Neural progenitor cell (in vitro differentiated cells): Measurements from ENCODE around the gene CCS. TPM values are rescaled to one million over a fixed set of nuclear protein-coding genes. Genes with fewer than 3 reads are reported as not detected.
A peak's percentile ranks its signal among the peaks of the same experiment; 100 is the strongest.

Experiments
- DNase-seq: peaks from one replicate; pipeline ENCODE4 v3.0.0-alpha.2; 2016; ENCODE audit warnings: low spot score
- H2AFZ ChIP-seq: fragments of 200-600 bp; sonication (generic); replicated peaks from 2 replicates; pipeline ENCODE4 v1.6.1; 2016; ENCODE audit warnings: antibody characterized with exemption
- H3F3A ChIP-seq: fragments of 200-600 bp; sonication (generic); 2 replicates; pipeline ENCODE4 v1.6.1; 2016; ENCODE audit warnings: antibody characterized with exemption, low read depth
- H3K27ac ChIP-seq: fragments of 200-600 bp; sonication (generic); 2 replicates; pipeline ENCODE4 v1.5.1; 2016; ENCODE audit warnings: mild to moderate bottlenecking
- H3K27me3 ChIP-seq: fragments of 200-600 bp; sonication (generic); 2 replicates; pipeline ENCODE4 v1.6.1; 2016; ENCODE audit warnings: mild to moderate bottlenecking, moderate library complexity
- H3K36me3 ChIP-seq: fragments of 200-600 bp; sonication (generic); 2 replicates; pipeline ENCODE4 v1.5.1; 2016
- H3K4me1 ChIP-seq: fragments of 200-600 bp; sonication (generic); 2 replicates; pipeline ENCODE4 v1.6.1; 2016; ENCODE audit warnings: mixed run types
- H3K4me2 ChIP-seq: fragments of 200-600 bp; sonication (generic); 2 replicates; pipeline ENCODE4 v1.6.1; 2016
- H3K4me3 ChIP-seq: fragments of 200-600 bp; sonication (generic); 2 replicates; pipeline ENCODE4 v1.5.1; 2016
- H3K79me2 ChIP-seq: fragments of 200-600 bp; sonication (generic); 2 replicates; pipeline ENCODE4 v1.6.1; 2016; ENCODE audit warnings: low read depth
- H3K9ac ChIP-seq: fragments of 200-600 bp; sonication (generic); 2 replicates; pipeline ENCODE4 v1.6.1; 2016
- H3K9me3 ChIP-seq: fragments of 200-600 bp; sonication (generic); 2 replicates; pipeline ENCODE4 v1.5.1; 2016; ENCODE audit warnings: low read depth
- H4K20me1 ChIP-seq: fragments of 200-600 bp; sonication (generic); 2 replicates; pipeline ENCODE4 v1.6.1; 2016; ENCODE audit warnings: low read depth
- H3K27ac Mint-ChIP-seq: 3 replicates; pipeline ENCODE4 v1.8.0; 2021; ENCODE audit warnings: mixed read lengths
- H3K27me3 Mint-ChIP-seq: 2 replicates; pipeline ENCODE4 v1.8.0; 2022; ENCODE audit warnings: low read depth, mild to moderate bottlenecking, inconsistent platforms, moderate library complexity, mixed read lengths; ENCODE audit not compliant: insufficient read depth
- H3K36me3 Mint-ChIP-seq: 3 replicates; pipeline ENCODE4 v1.8.0; 2021; ENCODE audit warnings: mixed read lengths
- H3K4me1 Mint-ChIP-seq: 3 replicates; pipeline ENCODE4 v1.8.0; 2021; ENCODE audit warnings: mixed read lengths
- H3K4me3 Mint-ChIP-seq: 3 replicates; pipeline ENCODE4 v1.8.0; 2021; ENCODE audit warnings: mild to moderate bottlenecking, moderate library complexity, mixed read lengths
- H3K9me3 Mint-ChIP-seq: 3 replicates; pipeline ENCODE4 v1.8.0; 2020; ENCODE audit warnings: mixed read lengths
- CTCF ChIP-seq: fragments of 200-600 bp; sonication (generic); IDR thresholded peaks from 2 replicates; pipeline ENCODE4 v1.5.1; 2017; ENCODE audit warnings: antibody characterized with exemption, mild to moderate bottlenecking
- EZH2 ChIP-seq: fragments of 200-600 bp; sonication (generic); IDR thresholded peaks from 2 replicates; pipeline ENCODE4 v1.6.1; 2017; ENCODE audit warnings: antibody characterized with exemption, mild to moderate bottlenecking, moderate library complexity
- EZH2phosphoT487 ChIP-seq: fragments of 200-600 bp; sonication (generic); IDR thresholded peaks from 2 replicates; pipeline ENCODE4 v1.6.1; 2017; ENCODE audit warnings: antibody characterized with exemption
- total RNA-seq: library from RNA; depleted of rRNA; stranded (reverse); fragments of >200 nt; gene quantifications from 2 replicates; pipeline ENCODE4 v1.2.3, GENCODE V29; 2015; ENCODE audit warnings: low replicate concordance

CCS gene
- total RNA-seq, 1 donor from 2014 or later = 44.3 TPM

- Mint-ChIP-seq H3K27ac (peak overlapping the region; percentile 57), H3K4me3 (peak overlapping the region; percentile 11), H3K9me3 (peaks cover 14% of the 10 kb centered on the region), H3K27me3 (peaks cover 14% of the 10 kb centered on the region), H3K4me1 (peaks cover 13% of the 10 kb centered on the region), H3K36me3 (peaks cover 3% of the 10 kb centered on the region)
- H3K4me2 ChIP-seq = peak overlapping the region; percentile 33
- H3F3A ChIP-seq = peaks cover 14% of the 10 kb centered on the region
- TF ChIP-seq EZH2phosphoT487 (no peak), EZH2 (no peak), CTCF (no peak)
- no peaks in the 10 kb centered on the region for H3K79me2 ChIP-seq
- peak overlapping the region; percentile 90 for H3K27ac ChIP-seq
- peak overlapping the region; percentile 75 for H2AFZ ChIP-seq
- peak; percentile 69 for DNase-seq
- no peaks in the 10 kb centered on the region for H3K36me3 ChIP-seq
- no peaks in the 10 kb centered on the region for H3K27me3 ChIP-seq
- H3K4me1 ChIP-seq = peaks cover 16% of the 10 kb centered on the region
- no peak overlapping the region for H3K4me3 ChIP-seq
- no peaks in the 10 kb centered on the region for H3K9me3 ChIP-seq
- H3K9ac ChIP-seq = no peak overlapping the region
- H4K20me1 ChIP-seq = no peaks in the 10 kb centered on the region
These were observed 22.7 kb upstream of the CCS start for GRCh38 chr11:66570079-66570849.

DNA sequence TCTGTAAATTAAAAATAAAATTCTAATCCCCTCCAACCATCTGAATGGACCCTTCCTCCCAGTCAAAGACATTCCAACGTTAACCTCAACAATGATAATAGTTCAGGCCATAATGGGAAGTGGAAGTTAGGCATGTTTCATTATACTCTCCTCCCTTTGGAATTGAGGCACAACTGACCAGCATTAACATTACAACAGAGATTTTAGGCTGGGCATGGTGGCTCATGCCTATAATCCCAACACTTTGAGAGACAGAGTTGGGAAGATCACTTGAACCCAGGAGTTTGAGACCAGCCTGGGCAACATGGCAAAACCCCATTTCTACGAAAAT is 22.2 kb upstream of the CCS start:
- no peaks in the 10 kb centered on the region for H3K36me3 ChIP-seq
- no peaks in the 10 kb centered on the region for H3K27me3 ChIP-seq
- H3K9me3 Mint-ChIP-seq = peaks cover 14% of the 10 kb centered on the region

DNA sequence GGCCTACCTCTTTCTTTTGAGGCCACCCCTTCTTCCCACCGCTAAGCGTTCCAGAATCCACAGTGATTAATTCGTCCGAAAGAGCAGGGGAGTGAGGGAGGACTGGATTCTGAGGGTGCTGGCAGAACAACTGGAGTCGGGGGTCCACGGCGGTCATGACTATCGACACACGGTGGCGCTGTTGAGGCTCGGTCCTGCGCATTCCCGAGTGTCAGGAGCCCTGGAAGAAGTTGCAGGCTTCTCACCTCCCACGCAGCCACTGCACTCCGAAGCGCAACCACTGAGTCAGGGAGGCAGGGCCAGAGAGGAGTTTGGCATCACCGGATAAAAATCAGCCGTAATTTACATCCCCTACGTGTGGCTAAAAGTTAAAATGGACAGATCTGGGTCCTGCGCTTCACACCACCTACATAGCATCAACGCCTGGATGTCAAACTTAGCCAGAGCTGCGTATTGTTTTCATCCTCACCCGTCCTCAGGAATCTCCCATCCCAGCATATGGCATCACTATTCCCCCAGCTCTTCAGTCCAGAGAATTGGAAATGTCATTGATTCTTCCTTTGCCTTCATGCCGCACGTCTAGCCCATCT is 13.9 kb upstream of the CCS start:
- peak overlapping the region; percentile 43 for H3K4me3 Mint-ChIP-seq
- DNase-seq = peak; percentile 83
- Histone ChIP-seq H2AFZ (peak overlapping the region; percentile 43), H3K4me3 (no peak overlapping the region), H3K27me3 (no peaks in the 10 kb centered on the region), H3F3A (peaks cover 9% of the 10 kb centered on the region), H3K9ac (no peak overlapping the region), H3K79me2 (no peaks in the 10 kb centered on the region), H3K27ac (no peak overlapping the region), H3K36me3 (no peaks in the 10 kb centered on the region), H3K4me1 (peaks cover 11% of the 10 kb centered on the region), H3K4me2 (no peak overlapping the region), H4K20me1 (no peaks in the 10 kb centered on the region), H3K9me3 (no peaks in the 10 kb centered on the region)
- H3K27me3 Mint-ChIP-seq = peaks cover 7% of the 10 kb centered on the region
- TF ChIP-seq EZH2phosphoT487 (no peak), EZH2 (peak; percentile 27), CTCF (peak; percentile 87)
- H3K27ac Mint-ChIP-seq = peak overlapping the region; percentile 14
- peaks cover 3% of the 10 kb centered on the region for H3K36me3 Mint-ChIP-seq
- peaks cover 8% of the 10 kb centered on the region for H3K4me1 Mint-ChIP-seq
- H3K9me3 Mint-ChIP-seq = peaks cover 17% of the 10 kb centered on the region

More for the DNA sequence above, 22.2 kb upstream of the CCS start:
- Mint-ChIP-seq H3K4me3 (peak overlapping the region; percentile 11), H3K4me1 (peaks cover 13% of the 10 kb centered on the region), H3K27me3 (peaks cover 14% of the 10 kb centered on the region), H3K36me3 (peaks cover 3% of the 10 kb centered on the region), H3K27ac (peak overlapping the region; percentile 57)
- peak overlapping the region; percentile 75 for H2AFZ ChIP-seq
- peak overlapping the region; percentile 33 for H3K4me2 ChIP-seq
- no peaks in the 10 kb centered on the region for H3K9me3 ChIP-seq
- H3F3A ChIP-seq = peaks cover 14% of the 10 kb centered on the region
- no peaks in the 10 kb centered on the region for H4K20me1 ChIP-seq
- H3K79me2 ChIP-seq = no peaks in the 10 kb centered on the region
- TF ChIP-seq EZH2phosphoT487 (no peak), EZH2 (no peak), CTCF (no peak)
- peak overlapping the region; percentile 90 for H3K27ac ChIP-seq
- no peak for DNase-seq
- H3K9ac ChIP-seq = no peak overlapping the region
- H3K4me1 ChIP-seq = peaks cover 16% of the 10 kb centered on the region
- H3K4me3 ChIP-seq = no peak overlapping the region
